ENCODE results near the gene ANKRD36. TPM values are rescaled to one million over a fixed set of nuclear protein-coding genes. Genes with fewer than 3 reads are reported as not detected.
"Not testable (repeated sequence)": the region's sequence is repeated elsewhere in the genome, so short reads cannot be mapped to it uniquely, and the experiment has no call there.

The ANKRD36 gene
- total RNA-seq, 1 donor from 2014 or later, result 44.0 TPM

DNA sequence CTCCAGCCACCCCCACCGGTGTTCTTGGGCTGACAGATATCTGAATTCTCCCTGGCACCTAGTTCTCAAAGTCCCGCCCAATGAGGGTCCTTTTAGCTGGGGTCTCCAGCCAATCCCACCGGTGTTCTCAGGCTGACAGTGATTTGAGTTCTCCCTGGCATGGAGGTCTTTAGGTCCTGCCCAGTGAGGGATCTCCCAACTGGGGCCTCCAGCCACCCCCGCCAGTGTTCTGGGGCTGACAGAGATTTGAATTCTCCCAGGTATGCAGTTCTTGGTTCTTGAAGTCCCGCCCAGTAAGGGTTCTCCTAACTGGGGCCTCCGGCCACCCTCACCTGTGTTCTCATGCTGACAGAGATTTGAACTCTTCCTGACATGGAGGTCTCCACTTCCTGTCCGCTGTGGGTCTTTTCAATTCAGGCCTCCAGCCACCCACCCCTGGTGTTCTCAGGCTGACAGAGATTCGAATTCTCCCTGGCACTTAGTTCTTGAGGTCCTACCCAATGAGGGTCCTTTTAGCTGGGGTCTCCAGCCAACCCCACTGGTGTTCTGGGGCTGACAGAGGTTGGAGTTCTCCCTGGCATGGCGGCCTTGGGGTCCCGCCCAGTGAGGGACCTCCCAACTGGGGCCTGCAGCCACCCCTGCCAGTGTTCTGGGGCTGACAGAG, 154.6 kb downstream of the ANKRD36 start:
- Mint-ChIP-seq H3K27me3 (ENCODE audit: low read depth) (no peaks in the 10 kb centered on the region), H3K9me3 (no peaks in the 10 kb centered on the region), H3K27ac (no peak overlapping the region), H3K4me1 (ENCODE audit: low read depth) (no peaks in the 10 kb centered on the region), H3K4me3 (ENCODE audit: low read depth) (no peak overlapping the region), H3K36me3 (ENCODE audit: low read depth) (peaks cover 7% of the 10 kb centered on the region)
- no peak for DNase-seq (ENCODE audit: low spot score)
- intact Hi-C loops (cut with micrococcal nuclease), result no loop called here

DNA sequence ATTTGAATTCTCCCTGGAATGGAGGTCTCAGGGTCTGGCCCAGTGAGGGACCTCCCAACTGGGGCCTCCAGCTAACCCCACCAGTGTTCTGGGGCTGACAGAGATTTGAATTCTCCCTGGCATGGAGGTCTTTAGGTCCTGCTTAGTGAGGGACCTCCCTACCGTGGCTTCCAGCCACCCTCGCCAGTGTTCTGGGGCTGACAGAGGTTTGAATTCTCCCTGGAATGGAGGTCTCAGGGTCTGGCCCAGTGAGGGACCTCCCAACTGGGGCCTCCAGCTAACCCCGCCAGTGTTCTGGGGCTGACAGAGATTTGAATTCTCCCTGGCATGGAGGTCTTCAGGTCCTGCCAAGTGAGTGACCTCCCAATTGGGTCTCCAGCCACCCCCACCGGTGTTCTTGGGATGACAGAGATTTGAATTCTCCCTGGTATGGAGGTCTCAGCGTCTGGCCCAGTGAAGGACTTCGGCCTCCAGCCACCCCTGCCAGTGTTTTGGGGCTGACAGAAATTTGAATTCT, 155.2 kb downstream of the ANKRD36 start:
- intact Hi-C loops (cut with micrococcal nuclease); H3K4me3 Mint-ChIP-seq (ENCODE audit: low read depth); H3K36me3 Mint-ChIP-seq (ENCODE audit: low read depth); H3K9me3 Mint-ChIP-seq; DNase-seq (ENCODE audit: low spot score); H3K27ac Mint-ChIP-seq; H3K4me1 Mint-ChIP-seq (ENCODE audit: low read depth); H3K27me3 Mint-ChIP-seq (ENCODE audit: low read depth): not testable (repeated sequence)

DNA sequence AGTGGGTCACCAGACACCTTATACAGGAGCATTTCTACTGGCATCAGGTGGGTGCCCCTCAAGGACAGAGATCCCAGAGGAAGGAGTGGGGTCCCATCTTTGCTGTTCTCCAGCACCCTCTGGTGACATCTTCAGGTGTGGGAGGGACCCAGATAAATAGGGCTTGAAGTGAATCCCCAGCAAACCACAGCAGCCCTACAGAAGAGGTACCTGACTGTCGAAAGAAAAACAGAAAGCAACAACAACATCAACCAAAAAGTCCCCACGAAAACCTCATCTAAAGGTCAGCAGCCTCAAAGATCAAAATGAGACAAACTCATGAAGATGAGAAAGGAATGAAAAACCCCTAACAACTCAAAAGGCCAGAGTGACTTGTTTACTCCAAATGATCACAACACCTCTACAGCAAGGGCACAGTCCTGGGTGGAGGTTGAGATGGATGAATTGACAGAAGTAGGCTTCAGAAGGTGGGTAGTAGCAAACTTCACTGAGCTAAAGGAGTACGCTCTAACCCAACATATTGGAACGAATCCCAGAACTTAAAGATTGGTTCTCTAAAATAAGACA, 163.4 kb downstream of the ANKRD36 start:
- H3K4me3 Mint-ChIP-seq (ENCODE audit: low read depth); H3K4me1 Mint-ChIP-seq (ENCODE audit: low read depth); intact Hi-C loops (cut with micrococcal nuclease); H3K27ac Mint-ChIP-seq; DNase-seq (ENCODE audit: low spot score); H3K36me3 Mint-ChIP-seq (ENCODE audit: low read depth); H3K27me3 Mint-ChIP-seq (ENCODE audit: low read depth); H3K9me3 Mint-ChIP-seq: not testable (repeated sequence)

DNA sequence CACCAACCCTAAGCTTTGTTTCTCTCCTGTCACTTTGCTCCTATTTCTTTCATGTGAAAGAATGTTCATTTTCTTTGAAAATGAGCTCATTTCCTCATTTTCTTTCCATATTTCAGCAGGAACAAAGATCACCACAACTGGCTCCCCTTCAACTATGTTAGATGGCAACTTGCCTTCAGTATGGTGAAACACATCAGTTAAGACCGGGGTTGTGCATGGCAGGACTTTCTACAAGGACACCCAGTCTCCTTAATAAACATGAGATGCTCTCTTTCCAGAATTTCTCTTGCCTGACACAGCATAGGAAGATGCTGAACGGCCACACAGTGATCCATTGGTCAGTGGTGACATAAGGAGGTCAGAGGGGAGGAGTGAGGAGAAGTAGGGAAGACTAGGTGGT, 172.2 kb downstream of the ANKRD36 start:
- DNase-seq (ENCODE audit: low spot score); intact Hi-C loops (cut with micrococcal nuclease); H3K27me3 Mint-ChIP-seq (ENCODE audit: low read depth); H3K9me3 Mint-ChIP-seq; H3K27ac Mint-ChIP-seq; H3K4me3 Mint-ChIP-seq (ENCODE audit: low read depth); H3K36me3 Mint-ChIP-seq (ENCODE audit: low read depth); H3K4me1 Mint-ChIP-seq (ENCODE audit: low read depth): not testable (repeated sequence)

DNA sequence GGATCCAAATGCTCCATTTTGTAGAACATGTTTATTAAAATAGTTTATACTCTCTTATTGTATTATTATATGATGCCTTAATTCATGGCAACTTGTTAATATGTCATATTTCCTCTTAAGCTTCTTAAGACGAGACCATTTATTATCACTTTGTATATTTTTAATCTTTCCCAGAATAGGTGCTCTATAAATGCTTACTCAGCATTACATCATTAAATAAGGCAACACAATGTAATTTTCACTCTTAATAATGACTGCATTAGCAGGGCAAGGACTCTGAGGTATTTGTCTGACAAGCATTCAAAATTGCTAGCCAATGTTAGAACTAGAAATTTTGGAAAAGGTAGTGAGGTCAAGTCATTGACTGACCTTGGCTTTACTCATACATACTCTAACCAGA, 180.7 kb downstream of the ANKRD36 start:
- H3K27me3 Mint-ChIP-seq (ENCODE audit: low read depth); intact Hi-C loops (cut with micrococcal nuclease); H3K4me3 Mint-ChIP-seq (ENCODE audit: low read depth); H3K9me3 Mint-ChIP-seq; H3K4me1 Mint-ChIP-seq (ENCODE audit: low read depth); DNase-seq (ENCODE audit: low spot score); H3K36me3 Mint-ChIP-seq (ENCODE audit: low read depth); H3K27ac Mint-ChIP-seq: not testable (repeated sequence)

Other genes starting within 250 kb of the ANKRD36 start
- 32.0 and 36.1 TPM in 2 replicates for gene SEMA4C, start 243.1 kb upstream of the ANKRD36 start, total RNA-seq
- gene FAM178B, start 126.6 kb upstream of the ANKRD36 start, total RNA-seq, result not detected in 2 replicates
- gene FAHD2B, start 18.3 kb upstream of the ANKRD36 start, total RNA-seq, result 27.1 and 29.0 TPM in 2 replicates

All from activated T-helper 2 cell treated with anti-CD3 and anti-CD28 coated beads, Interferon-gamma antibody, Interleukin-2, Interleukin-4, amounts not matched to agents 10 μg/mL and 5 μg/mL and 100 μg/mL, durations not matched to agents 14 hours and 24 hours and 36 hours (primary cell).